HG02588 (cell line): ENCODE data around the gene BPIFB6.

Source experiments
- ATAC-seq: cut with Tn5 transposase; IDR thresholded peaks from one replicate; pipeline ENCODE4 v1.9.1; 2021; ENCODE audit warnings: mild to moderate bottlenecking, moderate library complexity; ENCODE audit not compliant: unreplicated experiment

BPIFB6 gene, protein sequence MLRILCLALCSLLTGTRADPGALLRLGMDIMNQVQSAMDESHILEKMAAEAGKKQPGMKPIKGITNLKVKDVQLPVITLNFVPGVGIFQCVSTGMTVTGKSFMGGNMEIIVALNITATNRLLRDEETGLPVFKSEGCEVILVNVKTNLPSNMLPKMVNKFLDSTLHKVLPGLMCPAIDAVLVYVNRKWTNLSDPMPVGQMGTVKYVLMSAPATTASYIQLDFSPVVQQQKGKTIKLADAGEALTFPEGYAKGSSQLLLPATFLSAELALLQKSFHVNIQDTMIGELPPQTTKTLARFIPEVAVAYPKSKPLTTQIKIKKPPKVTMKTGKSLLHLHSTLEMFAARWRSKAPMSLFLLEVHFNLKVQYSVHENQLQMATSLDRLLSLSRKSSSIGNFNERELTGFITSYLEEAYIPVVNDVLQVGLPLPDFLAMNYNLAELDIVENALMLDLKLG

DNA sequence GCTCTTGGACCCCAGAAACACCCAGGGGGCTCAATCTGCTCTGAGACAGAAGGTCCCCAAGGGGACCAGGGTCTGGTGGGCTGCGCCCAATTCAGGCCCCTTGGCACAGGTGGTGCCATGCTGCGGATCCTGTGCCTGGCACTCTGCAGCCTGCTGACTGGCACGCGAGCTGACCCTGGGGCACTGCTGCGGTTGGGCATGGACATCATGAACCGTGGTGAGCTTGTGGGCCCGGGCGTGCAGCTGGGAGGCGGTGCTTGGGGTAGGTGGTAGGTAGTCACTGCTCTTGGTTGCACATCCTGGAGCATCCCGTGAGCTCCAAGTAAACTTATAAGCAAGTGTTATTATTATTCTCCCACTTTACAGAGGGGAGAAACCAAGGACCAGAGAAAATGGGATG, at the start of gene BPIFB6:
Gene BPIFB6, plus strand, starts transcription at position 118 of the 400 bp plus-strand sequence. Its CDS starts 0 bp downstream, at position 118.
- no peak for ATAC-seq

DNA sequence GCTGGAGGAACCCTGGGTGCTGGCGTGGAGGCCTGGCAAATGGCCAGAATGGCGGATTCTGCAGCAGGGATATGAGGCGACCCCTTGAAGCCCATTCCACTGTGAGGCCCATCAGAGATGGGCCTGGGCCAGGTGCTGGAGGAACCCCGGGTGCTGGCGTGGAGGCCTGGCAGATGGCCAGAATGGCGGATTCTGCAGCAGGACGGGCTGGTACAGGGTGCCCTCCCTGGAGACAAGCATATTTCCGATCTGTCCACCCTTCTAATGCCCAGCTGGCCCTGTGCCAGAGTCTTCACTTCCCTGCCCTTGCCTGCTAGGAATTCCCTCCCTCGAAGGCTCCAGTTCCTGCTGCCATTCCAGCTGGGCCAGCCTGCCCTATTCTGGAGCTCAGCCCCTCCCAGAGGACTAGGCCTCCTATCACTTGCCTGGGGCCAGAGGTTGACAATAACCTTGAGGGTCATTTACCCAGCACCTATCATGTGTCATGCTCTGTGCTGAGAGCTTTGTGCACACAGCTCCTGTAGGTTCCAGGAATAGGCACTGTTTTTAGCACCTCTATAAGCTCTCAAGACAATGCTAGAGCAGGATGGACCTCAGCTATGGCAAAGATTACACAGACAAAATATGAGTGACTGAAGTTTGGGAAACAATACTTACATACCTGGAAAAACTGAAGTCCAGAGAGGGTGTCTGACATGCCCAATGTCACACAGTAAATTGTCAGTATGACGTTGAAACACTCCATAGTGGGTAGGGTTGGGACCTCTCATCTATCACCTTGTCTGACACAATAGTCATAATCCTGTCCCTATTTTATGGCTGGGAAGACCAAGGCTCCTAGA, 48.6 kb upstream of the BPIFB6 start:
- ATAC-seq, result no peak

DNA sequence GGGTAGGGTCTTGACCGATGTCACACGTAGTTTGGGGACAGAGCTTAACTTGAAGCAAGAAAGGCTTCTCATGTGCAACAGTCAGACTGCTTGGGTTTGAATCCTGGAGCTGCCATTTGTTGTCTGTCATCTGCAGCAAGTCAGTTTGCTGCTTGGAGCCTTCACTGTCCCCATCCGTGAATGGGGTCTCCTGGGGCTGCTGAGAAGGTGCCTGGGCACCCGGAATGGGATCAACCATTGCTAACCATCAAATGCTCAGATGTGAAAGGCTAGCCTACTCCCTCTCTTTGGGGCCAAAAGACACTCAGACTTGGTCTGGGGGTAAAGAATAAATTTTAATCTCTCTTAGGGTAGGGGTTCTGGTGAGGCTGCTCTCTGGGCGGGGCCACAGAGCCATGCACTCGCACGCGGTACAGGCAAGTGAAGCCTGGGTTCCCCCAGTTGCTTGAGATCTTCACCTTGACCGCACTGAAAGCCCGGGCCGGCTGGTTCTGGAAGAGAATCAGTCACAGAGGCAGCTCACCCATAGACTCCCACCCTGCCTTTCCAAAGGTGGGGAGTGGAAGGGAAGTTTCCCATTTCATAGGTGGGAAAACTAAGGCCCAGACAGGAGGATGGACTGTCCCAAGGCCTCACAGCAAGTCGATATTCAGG, 47.9 kb upstream of the BPIFB6 start:
- no peak for ATAC-seq

DNA sequence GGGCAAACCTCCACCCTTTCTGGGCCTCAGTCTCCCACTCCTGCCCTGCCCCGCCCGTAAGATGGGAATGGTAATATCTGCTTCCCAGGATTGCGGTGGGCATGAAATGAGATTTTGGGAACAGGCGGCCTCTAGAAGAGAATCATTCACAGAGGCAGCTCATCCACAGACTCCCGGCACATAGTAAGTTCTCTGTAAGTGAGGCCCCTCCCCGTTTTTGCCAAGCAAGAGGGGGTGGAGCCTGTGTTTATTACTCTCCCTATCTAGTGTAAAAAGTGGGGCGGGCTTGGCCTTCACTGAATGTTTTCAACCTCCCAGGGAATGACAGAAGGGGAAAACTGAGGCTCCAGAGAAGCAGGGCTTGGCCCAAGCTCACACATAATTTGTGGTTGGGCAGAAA, 47.3 kb upstream of the BPIFB6 start:
- ATAC-seq, result no peak

- no peak for ATAC-seq
These were observed 46.7 kb upstream of the BPIFB6 start for GRCh38 chr20:32984631-32985354.

DNA sequence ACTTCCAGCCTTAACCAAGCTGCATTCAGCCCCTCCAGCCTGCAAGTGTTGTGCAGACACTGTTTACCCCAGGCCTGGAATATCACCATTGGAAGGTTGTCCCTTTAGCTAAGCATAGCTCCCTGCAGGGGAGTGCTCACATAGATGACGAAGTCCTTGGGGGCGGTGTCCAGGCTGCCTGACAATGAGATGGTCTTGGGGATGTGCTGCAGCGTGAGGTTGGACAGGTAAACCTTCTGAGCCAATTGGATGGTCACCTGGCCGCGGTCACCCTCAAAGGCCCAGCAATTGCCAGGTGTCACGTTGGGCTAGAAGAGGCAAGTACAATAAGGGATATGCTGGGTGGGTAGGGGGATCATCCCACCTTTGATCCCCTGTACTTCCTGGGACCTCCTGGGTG, 45.9 kb upstream of the BPIFB6 start:
- no peak for ATAC-seq

DNA sequence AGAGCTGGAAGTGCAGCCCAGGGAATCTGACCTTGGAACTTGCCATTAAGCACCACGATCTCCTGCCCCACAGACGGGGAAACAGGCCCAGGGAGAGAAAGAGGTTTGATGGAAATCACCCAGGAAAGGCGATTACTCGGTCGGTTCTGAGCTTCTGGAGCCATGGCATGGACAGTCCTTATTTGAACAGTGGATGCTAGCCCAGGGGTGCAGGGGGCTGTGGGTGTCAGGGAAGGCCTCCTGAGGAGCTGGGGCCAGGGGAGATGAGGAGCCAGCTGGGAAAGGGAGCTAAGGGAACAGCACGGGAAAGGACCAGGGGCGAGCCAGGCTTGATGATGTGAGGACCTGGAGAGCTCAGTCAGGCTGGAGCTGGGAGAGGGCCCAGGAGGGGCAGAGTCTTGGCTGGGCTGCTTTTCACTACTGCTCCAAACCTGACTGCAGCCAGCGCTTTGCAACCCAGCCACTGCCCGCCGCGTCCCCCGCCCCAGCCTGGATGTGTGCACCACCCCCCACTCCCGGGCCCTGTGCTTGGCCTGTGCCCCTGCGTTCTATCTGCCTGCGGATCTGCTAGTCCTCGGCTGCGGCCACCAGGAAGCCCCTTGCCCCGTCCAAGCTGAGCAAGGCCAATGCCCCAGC, 45.0 kb upstream of the BPIFB6 start:
- ATAC-seq, result no peak

GRCh38 chr20:32987044-32987825, 44.2 kb upstream of the BPIFB6 start:
- ATAC-seq, result no peak

DNA sequence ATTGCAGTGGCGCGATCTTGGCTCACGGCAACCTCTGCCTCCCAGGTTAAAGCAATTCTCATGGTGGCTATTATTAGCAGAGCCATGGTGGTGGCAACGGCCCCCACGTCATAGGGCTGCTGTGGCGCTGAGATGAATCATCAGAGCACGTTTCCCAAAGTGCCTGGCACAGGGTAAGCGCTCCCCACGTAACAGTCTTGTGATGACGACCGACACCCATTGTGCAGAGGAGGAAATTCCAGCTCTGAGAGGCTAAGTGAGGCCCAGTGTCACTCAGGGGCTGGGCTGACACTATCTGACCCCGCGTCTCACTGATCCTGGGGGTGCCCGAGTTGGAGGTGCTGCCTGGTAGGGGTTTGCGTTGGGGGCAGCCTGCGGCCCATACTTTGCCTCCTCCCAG, 43.4 kb upstream of the BPIFB6 start:
- ATAC-seq, result no peak

DNA sequence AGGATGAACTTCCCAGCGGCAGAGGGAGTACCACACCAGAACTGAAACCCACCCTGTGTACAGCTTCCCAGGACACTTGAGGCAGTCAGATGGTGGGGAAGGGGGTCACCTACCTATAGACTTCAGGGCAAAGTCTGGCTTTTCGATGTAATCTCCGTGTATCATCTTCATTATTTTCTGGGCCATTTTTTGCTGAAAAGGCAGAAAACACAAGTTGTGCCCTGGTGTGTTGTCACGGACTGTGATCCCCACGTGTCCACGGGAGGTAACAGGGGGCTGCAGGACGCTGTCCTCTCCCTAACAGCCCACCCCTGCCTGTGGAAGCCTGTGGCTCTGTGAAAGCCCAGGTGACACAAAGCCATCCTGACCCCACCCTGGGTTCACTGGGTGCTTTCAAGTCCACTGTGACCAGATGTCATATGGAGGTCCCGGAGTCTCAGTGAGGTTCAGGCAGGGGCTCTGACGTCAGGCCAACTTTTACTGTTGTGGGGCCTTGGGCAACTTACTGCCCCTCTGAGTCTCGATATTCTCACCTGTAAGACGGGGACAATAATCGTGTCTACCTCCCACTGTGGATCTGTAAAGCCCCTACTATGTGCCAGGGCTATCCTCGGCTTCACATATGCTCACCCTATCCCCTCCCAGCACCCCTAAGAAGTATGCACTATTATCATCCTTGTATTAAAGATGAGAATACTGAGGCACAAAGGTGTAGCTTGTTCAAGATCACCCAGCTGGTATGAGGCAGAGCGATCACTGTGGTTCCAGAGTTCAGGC, 41.8 kb upstream of the BPIFB6 start:
- no peak for ATAC-seq

GRCh38 chr20:32990426-32990825, 41.0 kb upstream of the BPIFB6 start:
- no peak for ATAC-seq

DNA sequence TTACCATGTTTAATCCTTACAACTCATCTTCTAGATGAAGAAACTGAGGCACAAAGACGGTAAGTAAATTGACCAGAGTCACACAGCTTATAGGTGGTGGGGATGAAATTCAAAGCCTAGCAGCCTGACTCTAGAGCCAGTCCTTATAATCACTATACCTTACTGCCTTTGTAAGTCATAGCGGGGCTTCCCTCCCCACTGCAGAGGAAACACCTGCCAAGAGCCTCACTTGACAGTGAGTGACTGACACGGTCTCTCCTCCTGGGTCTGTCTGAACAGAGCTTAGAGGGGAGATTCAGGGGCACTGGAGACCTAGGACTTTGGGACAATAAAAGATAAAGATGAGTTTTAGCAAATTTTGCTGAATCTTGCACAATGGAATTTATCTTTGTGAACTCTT, 40.1 kb upstream of the BPIFB6 start:
- ATAC-seq, result no peak

DNA sequence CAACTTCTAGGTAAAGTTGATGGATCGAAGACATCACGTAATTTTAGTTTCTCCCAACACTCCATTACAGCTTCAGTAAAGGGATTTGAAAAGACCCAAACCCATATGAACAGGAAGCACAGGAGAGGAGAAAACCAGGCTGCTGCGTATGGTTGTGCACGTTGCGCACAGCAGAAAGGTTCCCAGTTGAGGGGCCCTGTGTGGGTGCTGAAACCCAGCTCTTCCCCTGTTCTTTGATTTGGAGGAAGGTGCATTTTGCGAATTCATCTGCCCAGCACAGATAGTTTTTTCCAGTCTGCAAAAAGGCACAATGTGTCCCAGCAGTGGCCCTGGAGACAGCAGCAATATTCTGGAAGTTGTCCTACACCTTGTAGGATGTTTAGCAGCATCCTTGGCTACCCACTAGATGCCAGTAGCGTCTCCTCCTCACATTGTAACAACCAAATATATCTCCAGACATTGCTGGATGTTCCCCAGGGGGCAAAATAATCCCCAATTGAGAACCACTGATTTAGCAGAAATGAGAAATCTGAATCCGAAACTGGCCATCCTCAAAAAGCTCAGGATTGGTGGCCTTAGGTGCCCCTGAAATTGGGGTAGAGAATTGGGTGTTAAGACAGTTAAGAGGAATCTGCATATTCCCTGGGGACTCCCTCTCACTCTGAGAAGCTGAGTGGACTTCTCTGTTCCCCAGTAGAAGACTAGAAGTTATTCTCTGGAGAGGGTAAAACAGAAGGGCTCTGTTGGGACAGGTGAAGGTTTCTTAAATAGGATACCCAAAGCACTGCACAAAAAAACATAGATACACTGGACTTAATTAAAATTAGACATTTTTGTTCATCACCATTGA, 39.4 kb upstream of the BPIFB6 start:
- ATAC-seq, result no peak

DNA sequence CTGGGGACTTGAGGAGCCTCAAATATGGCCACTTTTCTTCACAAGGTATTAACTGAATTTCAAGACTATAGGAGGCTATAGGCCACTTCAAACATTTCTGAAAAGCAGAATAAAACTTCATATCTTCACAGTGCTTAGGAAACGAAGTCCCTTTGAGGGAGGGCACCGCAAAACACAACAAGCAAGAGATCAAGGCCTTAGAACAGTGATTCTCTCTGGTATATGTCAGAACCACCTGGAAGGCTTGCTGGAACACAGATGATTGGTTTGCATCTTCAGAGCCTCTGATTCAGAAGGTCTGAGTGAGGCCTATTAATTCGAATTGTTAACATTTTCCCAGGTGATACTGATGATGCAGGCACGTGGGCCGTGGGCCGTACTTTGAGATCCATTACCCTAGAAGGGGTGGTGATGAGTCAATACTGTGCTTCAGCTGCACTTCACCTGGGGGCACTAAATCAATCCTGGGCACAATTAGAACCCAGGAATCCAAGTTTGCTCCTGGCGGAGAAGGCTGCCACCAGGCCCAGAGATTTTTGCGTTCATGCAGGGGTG, 37.9 kb upstream of the BPIFB6 start:
- ATAC-seq, result no peak

DNA sequence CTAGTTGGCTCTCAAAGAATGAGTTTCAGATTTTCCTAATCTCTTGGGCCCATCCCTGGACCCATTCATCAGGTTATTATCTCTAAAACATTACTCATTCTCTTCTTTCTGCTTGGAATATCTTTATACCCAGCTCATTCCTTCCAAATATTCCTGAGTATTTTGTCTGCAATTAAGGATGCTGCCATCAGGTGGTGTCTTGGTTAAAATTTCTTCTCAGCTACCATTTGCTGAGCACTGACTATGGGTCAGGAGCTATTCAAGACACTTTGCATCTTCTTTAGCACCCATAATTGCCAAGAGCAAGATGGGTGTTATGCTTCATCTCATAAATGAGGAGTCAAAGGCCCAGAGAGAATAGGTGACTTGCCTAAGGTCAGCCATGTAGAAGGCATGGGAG, 35.6 kb upstream of the BPIFB6 start:
- no peak for ATAC-seq

DNA sequence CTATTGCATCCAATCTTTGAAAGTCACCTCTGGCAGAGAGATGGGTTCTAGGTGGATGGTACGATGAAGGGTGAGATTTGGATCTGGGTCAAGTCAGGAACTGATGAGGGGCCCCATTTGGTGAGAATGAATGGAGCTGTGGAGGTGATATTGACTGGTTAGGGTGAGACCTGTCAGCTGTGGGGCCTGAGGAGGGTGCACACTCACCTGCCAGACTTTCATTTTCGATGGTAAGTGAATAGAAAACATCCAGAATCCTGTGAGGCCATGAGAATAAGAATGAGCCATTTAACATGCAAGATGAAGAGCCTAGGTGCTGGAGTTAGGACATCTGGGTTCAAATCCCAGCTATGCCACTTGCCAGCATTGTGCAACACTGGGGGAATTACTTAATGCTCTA, 34.0 kb upstream of the BPIFB6 start:
- no peak for ATAC-seq

DNA sequence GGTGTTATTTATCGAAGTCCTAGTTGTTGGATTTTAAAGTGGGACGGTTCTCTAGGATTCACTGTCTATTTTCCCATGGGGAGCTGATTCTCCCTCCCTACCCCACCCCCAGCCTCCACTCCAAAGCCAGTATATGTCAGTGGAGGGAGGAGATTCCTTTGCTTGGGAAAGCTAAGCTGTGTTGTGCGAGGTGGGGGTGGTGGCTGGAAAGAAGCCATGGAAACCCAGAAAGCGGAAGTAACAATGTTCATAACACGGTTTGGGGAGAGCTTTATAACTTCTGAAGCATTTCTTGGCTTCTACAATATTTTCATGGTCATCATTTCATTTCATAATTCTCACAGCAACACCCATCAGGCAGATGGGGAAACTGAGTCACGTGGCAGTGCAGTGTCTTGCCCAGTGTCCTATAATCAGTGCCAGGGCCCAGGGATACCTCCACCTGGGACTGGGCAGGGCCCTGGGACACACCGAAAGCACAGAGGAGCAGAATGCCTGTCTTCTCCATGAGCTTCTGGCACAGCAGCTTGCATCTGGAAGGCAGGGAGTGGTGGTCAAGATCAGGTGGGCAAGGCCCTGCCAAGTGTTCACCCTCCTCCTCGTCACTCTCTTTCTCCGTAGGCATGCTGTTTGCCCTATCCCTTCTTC, 31.7 kb upstream of the BPIFB6 start:
- ATAC-seq, result no peak
